ENCODE measurements around the gene USF1.

DNA sequence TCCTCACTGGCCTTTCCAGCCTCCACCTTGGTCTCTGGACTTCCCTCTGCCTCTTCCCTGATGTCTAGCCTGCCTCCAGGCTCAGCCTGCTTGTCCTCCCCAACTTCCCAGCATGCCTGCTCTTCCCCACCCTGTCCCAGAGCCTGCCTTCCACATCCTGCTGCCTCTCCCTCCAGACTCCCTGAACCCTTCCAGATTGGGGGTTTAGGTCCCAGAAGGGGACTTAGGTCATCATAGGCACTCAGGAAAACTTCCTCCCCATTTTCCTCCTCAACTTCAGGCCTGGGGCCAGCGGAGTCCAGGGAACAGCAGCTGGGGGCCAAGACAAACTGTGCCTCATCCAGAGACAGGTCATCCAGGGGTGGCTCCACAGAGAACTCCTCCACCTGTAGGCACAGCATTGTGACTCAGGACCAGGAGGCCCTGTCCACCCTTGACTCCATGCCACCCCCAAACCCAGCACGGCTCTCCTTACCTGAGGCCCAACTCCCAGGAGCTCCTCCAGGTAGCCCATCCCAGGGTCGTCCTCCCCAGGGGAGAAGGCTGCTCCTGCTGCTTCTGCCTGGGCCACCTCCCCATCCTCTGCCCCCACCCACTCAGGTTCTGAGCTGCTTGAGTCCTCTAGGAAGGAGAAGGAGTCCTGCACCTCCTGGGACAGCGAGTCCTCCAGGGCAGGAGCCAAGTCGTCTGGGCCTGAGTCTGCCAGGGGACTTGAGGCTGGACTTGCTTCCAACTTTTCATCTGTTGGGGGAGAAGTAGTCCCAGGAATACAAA lies 3.4 kb upstream of the USF1 start:
- TF ChIP-seq, protein P1, sequence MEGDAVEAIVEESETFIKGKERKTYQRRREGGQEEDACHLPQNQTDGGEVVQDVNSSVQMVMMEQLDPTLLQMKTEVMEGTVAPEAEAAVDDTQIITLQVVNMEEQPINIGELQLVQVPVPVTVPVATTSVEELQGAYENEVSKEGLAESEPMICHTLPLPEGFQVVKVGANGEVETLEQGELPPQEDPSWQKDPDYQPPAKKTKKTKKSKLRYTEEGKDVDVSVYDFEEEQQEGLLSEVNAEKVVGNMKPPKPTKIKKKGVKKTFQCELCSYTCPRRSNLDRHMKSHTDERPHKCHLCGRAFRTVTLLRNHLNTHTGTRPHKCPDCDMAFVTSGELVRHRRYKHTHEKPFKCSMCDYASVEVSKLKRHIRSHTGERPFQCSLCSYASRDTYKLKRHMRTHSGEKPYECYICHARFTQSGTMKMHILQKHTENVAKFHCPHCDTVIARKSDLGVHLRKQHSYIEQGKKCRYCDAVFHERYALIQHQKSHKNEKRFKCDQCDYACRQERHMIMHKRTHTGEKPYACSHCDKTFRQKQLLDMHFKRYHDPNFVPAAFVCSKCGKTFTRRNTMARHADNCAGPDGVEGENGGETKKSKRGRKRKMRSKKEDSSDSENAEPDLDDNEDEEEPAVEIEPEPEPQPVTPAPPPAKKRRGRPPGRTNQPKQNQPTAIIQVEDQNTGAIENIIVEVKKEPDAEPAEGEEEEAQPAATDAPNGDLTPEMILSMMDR (IDR thresholded peaks at IDR 0.05 in 4 of 5, conservative IDR thresholded peaks at IDR 0.05 in 1 of 5): no peak
- TF ChIP-seq POLR2A (IDR thresholded peaks at IDR 0.05): no peak

Data from gastrocnemius medialis (tissue), 4 donors.